ENCODE measurements around the gene ALDH9A1. TPM values are rescaled to one million over a fixed set of nuclear protein-coding genes. Genes with fewer than 3 reads are reported as not detected.
A peak's percentile ranks its signal among the peaks of the same experiment; 100 is the strongest.
"Not testable (repeated sequence)": the region's sequence is repeated elsewhere in the genome, so short reads cannot be mapped to it uniquely, and the experiment has no call there.

Gene ALDH9A1
- total RNA-seq, 1 donor from 2014 or later, result 63.2 TPM

DNA sequence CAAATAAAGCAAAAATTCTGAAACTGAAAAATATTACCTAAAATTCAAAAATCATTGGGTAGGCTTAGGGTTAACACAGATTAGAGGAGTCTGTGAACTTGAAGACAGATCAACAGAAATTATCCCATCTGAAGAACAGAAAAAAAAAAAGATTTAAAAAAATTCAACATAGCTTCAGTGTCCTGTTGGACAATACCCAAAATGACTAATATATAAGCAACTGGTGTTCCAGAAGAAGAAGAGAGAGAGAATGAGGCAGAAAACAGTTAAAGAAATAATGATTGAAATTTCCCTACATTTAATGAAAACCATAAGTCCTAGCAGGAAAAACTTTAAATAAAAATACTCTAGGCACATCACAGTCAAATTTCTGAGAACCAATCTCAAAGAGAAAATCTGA lies 38.8 kb upstream of the ALDH9A1 start:
- Histone ChIP-seq H3K36me3 (peaks cover 52% of the 10 kb centered on the region), H3K4me1 (peaks cover 19% of the 10 kb centered on the region), H3K27ac (replicated peaks) (no peak overlapping the region), H3K27me3 (ENCODE audit: low read depth) (no peaks in the 10 kb centered on the region), H3K9me3 (replicated peaks) (peaks cover 10% of the 10 kb centered on the region), H3K4me3 (no peak overlapping the region)
- TF ChIP-seq, protein P1, sequence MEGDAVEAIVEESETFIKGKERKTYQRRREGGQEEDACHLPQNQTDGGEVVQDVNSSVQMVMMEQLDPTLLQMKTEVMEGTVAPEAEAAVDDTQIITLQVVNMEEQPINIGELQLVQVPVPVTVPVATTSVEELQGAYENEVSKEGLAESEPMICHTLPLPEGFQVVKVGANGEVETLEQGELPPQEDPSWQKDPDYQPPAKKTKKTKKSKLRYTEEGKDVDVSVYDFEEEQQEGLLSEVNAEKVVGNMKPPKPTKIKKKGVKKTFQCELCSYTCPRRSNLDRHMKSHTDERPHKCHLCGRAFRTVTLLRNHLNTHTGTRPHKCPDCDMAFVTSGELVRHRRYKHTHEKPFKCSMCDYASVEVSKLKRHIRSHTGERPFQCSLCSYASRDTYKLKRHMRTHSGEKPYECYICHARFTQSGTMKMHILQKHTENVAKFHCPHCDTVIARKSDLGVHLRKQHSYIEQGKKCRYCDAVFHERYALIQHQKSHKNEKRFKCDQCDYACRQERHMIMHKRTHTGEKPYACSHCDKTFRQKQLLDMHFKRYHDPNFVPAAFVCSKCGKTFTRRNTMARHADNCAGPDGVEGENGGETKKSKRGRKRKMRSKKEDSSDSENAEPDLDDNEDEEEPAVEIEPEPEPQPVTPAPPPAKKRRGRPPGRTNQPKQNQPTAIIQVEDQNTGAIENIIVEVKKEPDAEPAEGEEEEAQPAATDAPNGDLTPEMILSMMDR (IDR thresholded peaks at IDR 0.05; ENCODE audit: borderline replicate concordance), result no peak
- no peak for DNase-seq
- intact Hi-C loops (cut with micrococcal nuclease), result no loop called here

DNA sequence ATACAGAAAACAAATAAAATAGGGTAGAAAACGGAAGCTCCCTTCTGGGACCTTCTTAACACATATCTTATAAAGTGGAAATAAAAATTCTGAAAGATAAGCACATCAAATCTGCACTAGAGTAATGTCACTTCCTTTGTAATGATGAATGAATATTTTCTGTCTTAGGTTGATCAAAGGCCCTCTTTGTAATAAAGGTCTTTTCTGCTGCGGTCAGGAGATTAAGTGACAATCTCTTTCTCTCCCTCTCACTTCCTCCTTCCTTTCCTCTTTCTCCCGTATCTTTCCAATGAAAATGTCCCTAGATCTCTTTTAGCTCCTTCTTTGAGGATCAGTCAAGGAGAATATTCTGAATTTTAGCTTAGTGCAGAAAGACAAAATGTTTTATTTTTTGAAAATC lies 36.5 kb upstream of the ALDH9A1 start:
- intact Hi-C loops (cut with micrococcal nuclease), result no loop called here
- no peaks in the 10 kb centered on the region for H3K27me3 ChIP-seq (ENCODE audit: low read depth)
- no peak overlapping the region for H3K27ac ChIP-seq (replicated peaks)
- peaks cover 33% of the 10 kb centered on the region for H3K36me3 ChIP-seq
- peaks cover 15% of the 10 kb centered on the region for H3K4me1 ChIP-seq
- DNase-seq, result no peak
- no peak overlapping the region for H3K4me3 ChIP-seq
- H3K9me3 ChIP-seq (replicated peaks), result peaks cover 10% of the 10 kb centered on the region
- TF ChIP-seq, protein P1 (IDR thresholded peaks at IDR 0.05; ENCODE audit: borderline replicate concordance), result no peak

DNA sequence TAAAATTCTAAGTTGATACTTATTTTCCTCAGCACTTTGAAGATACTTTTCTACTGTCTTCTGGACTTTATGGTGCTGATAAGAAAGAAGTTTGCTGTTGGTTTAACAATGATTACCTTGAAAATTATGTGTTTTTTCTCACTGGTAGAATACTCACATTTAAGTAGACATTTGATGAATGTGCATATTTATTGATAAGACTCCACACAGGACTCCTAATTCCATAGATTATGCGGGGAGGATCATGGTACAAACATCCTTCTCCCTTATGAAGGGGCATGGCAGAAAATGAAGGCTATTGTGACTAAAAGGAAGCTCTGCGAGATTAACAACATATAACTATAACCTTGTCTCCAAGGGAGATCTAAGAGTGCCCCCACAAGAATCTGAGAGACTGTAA lies 28.5 kb upstream of the ALDH9A1 start:
- H3K9me3 ChIP-seq (replicated peaks), result no peaks in the 10 kb centered on the region
- intact Hi-C loops (cut with micrococcal nuclease), result no loop called here
- no peaks in the 10 kb centered on the region for H3K4me1 ChIP-seq
- no peak overlapping the region for H3K27ac ChIP-seq (replicated peaks)
- H3K36me3 ChIP-seq, result peaks cover 31% of the 10 kb centered on the region
- no peak overlapping the region for H3K4me3 ChIP-seq
- no peak for DNase-seq
- TF ChIP-seq, protein P1 (IDR thresholded peaks at IDR 0.05; ENCODE audit: borderline replicate concordance), result no peak
- no peaks in the 10 kb centered on the region for H3K27me3 ChIP-seq (ENCODE audit: low read depth)

DNA sequence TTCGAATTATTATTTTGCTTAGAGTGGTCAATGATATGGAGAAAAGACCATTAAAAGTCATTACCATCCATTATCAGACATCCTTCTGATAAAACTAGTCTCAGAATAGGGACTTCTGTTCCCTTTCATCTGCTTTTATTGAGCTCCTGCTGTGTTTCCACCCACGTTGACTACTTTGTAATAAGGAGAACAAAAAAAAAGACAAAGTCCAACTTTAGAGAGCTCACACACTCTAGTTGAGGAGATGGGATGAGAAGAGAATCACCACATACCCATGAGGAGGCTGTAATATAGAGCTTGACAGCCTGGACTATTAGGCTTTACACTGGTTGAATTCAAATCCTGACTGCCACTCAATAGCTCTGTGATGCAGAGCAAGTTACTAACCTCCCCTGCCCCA lies 27.8 kb upstream of the ALDH9A1 start:
- Histone ChIP-seq H3K9me3 (replicated peaks) (no peaks in the 10 kb centered on the region), H3K4me1 (no peaks in the 10 kb centered on the region), H3K36me3 (peaks cover 31% of the 10 kb centered on the region), H3K4me3 (no peak overlapping the region), H3K27ac (replicated peaks) (no peak overlapping the region), H3K27me3 (ENCODE audit: low read depth) (no peaks in the 10 kb centered on the region)
- TF ChIP-seq, protein P1 (IDR thresholded peaks at IDR 0.05; ENCODE audit: borderline replicate concordance), result no peak
- DNase-seq, result no peak
- intact Hi-C loops (cut with micrococcal nuclease), result no loop called here

DNA sequence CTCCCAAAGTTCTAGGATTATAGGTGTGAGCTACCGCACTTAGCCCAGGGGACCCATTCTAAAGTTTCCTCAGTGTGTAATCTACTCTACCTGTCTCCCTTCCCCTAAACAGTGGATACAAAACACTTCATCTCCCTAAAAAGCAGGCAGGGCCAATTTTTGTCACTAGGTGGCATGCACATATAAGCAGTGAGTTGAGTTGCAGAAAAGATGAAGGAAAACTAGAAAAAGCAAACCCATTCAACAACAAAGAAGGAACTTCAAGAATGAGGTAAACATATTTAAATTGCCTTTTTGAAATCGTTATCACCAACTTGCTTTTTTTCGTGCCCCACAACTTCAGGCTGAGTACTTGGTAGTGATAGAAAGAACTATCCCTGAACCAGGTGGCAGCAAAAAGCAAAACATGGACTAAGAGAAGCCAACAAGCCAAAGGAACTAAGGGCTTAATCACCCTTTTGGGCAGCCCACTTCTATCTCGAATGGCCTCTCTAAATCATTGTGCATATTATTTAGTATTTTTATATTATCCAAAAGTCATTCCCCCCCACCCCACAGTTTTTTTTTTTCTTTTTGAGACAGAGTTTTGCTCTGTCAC lies 19.7 kb upstream of the ALDH9A1 start:
- Histone ChIP-seq H3K27ac (replicated peaks) (no peak overlapping the region), H3K4me3 (no peak overlapping the region), H3K36me3 (no peaks in the 10 kb centered on the region), H3K27me3 (ENCODE audit: low read depth) (no peaks in the 10 kb centered on the region), H3K9me3 (replicated peaks) (no peaks in the 10 kb centered on the region), H3K4me1 (no peaks in the 10 kb centered on the region)
- no peak for DNase-seq
- TF ChIP-seq, protein P1 (IDR thresholded peaks at IDR 0.05; ENCODE audit: borderline replicate concordance), result peak; percentile 69
- intact Hi-C loops (cut with micrococcal nuclease), result loop anchor here (5.0 kb wide), 1 partner anchor 194 kb away; no protein-coding TSS in a partner anchor

DNA sequence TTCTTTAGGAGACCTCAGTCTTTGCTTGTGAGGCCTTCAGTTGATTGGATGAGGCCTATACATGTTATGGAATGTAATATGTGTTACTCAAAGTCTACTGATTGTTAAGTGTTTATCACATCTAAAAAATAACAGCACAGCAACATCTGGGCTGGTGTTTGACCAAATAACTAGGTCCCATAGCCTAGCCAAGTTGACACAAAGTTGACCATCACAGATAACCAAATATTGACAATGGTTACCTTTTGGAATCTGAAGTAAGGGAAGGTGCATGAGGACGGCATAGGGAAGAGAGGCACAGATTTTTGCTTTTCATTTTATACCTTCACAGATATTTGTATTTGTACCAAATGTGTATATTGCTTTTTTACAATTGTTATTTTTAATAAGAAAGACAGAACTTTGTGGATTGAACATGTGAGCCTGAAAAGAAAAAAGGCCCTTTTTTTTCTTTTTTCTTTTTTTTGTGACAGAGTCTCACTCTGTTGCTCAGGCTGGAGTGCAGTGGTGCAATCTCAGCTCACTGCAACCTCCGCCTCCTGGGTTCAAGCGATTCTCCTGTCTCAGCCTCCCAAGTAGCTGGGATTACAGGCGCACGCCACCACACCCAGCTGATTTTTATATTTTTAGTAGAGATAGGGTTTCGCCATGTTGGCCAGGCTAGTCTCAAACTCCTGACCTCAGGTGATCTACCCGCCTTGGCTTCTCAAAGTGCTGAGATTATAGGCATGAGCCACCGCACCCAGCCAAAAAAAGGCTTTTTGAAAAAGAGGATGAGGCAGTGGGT lies 18.1 kb upstream of the ALDH9A1 start:
- not testable (repeated sequence) for H3K9me3 ChIP-seq (replicated peaks); H3K27ac ChIP-seq (replicated peaks); H3K36me3 ChIP-seq; DNase-seq; H3K27me3 ChIP-seq (ENCODE audit: low read depth); H3K4me1 ChIP-seq; H3K4me3 ChIP-seq
- intact Hi-C loops (cut with micrococcal nuclease), result loop anchor here (5.0 kb wide), 1 partner anchor 196 kb away; no protein-coding TSS in a partner anchor

Data from left ventricle myocardium inferior (tissue), 1 donor.